SH-SY5Y (cell line): Measurements from ENCODE around the gene AMMECR1.

Source experiments
- GATA2 ChIP-seq: IDR thresholded peaks from 2 replicates; pipeline ENCODE4 v1.6.1; 2011; ENCODE audit warnings: mild to moderate bottlenecking, low read depth, low read length
- GATA3 ChIP-seq: IDR thresholded peaks from 2 replicates; pipeline ENCODE4 v1.6.1; 2011; ENCODE audit warnings: low read depth, mild to moderate bottlenecking, low read length, moderate library complexity

- TF ChIP-seq GATA2 = no peak
- TF ChIP-seq GATA3 = no peak
Observed at GRCh38 chrX:110251961-110252360, 65.9 kb downstream of the AMMECR1 start.
